ENCODE results near the gene SYT5. TPM values are rescaled to one million over a fixed set of nuclear protein-coding genes. Genes with fewer than 3 reads are reported as not detected.
"Not testable (repeated sequence)": the region's sequence is repeated elsewhere in the genome, so short reads cannot be mapped to it uniquely, and the experiment has no call there.

Gene SYT5
- total and polyA plus RNA-seq, 4 experiments from 2014 or later: 0.29 to 0.59 TPM; not detected in 2

- Histone ChIP-seq H3K36me3 (ENCODE audit: insufficient read depth, low read length) (no peaks in the 10 kb centered on the region), H3K9me3 (ENCODE audit: control insufficient read depth in 1 of 2, low read length in 2 of 2) (no peaks in the 10 kb centered on the region), H3K27me3 (ENCODE audit: insufficient read depth, low read length) (peaks cover 39% of the 10 kb centered on the region), H3K4me1 (ENCODE audit: insufficient read depth, low read length) (peaks cover 34% of the 10 kb centered on the region), H3K4me3 (ENCODE audit: low read length in 2 of 2) (no peak overlapping the region), H3K27ac (ENCODE audit: low read depth, low read length) (no peak overlapping the region)
- intact Hi-C loops (cut with micrococcal nuclease): no loop called here
- Mint-ChIP-seq H3K27me3 (peaks cover 53 to 64% of the 10 kb centered on the region in 2 donors), H3K27ac (peak overlapping the region in 3 of 7 donors; percentile 22 to 62 (median 28)), H3K36me3 (peaks cover 0 to 3% of the 10 kb centered on the region in 2 donors), H3K4me3 (no peak overlapping the region), H3K4me1 (peaks cover 12 to 55% (median 27%) of the 10 kb centered on the region in 4 donors), H3K9me3 (peaks cover 0 to 4% (median 2%) of the 10 kb centered on the region in 8 donors)
- ChIA-PET POLR2A (ENCODE audit: partially characterized antibody) (no interaction called here), CTCF (ENCODE audit: partially characterized antibody) (interaction anchor here (2.2 kb wide), 1 partner anchor 15 kb away, joined by 10 read pairs; no protein-coding TSS in a partner anchor)
- DNase-seq: no peak
These were observed 4.8 kb downstream of the SYT5 start for GRCh38 chr19:55175117-55175867.

DNA sequence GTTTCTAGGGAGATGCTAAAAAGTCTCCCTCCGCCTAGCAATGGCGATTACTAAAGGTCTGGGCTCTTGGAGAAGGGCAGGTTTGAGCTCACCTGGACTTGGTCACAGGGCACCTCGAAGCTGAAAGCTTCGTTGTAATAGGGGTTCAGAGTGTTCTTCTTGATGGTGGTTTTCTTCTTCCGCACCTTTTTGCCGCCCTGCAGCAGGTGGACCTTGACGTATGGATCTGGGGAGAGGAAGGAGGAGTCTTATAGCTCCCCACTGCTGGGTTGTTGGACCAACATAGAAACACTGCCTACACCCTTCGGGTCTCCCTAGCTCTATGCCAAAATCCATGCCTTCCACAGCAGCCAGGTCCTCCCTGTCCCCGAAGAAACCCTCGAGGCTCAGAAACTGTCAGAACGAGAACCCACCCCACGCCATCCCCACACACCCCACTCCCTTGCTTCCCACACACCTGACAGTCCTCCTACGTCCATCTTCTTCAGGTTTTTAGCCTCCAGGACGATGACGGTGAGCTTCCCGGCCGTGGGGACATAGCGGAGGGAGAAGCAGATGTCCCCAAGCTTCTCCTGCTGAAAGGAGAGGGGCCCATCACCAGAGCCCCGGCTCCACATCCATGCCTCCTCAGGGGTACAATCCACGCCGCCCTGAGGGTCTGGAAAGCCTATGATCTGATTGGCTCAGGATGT is 5.5 kb downstream of the SYT5 start:
- CTCF ChIA-PET (ENCODE audit: partially characterized antibody): interaction anchor here (2.2 kb wide), 1 partner anchor 15 kb away, joined by 10 read pairs; no protein-coding TSS in a partner anchor
- no peak for DNase-seq
- peak overlapping the region in 1 of 7 donors; percentile 70 for H3K27ac Mint-ChIP-seq
- H3K36me3 Mint-ChIP-seq: peaks cover 0 to 3% of the 10 kb centered on the region in 2 donors
- POLR2A ChIA-PET (ENCODE audit: partially characterized antibody): no interaction called here
- peaks cover 27% of the 10 kb centered on the region for H3K4me1 ChIP-seq (ENCODE audit: insufficient read depth, low read length)
- peaks cover 8 to 48% (median 23%) of the 10 kb centered on the region in 4 donors for H3K4me1 Mint-ChIP-seq
- H3K9me3 ChIP-seq (ENCODE audit: control insufficient read depth in 1 of 2, low read length in 2 of 2): no peaks in the 10 kb centered on the region
- H3K27me3 Mint-ChIP-seq: peaks cover 54 to 63% of the 10 kb centered on the region in 2 donors
- H3K27ac ChIP-seq (ENCODE audit: low read depth, low read length): no peak overlapping the region
- peak overlapping the region in 5 of 8 donors; percentile 32 to 75 (median 65) for H3K4me3 Mint-ChIP-seq
- H3K4me3 ChIP-seq (ENCODE audit: low read length in 2 of 2): peak overlapping the region in 1 of 2 donors; percentile 11
- H3K9me3 Mint-ChIP-seq: peaks cover 0 to 3% (median 2%) of the 10 kb centered on the region in 8 donors
- H3K27me3 ChIP-seq (ENCODE audit: insufficient read depth, low read length): peaks cover 42% of the 10 kb centered on the region
- H3K36me3 ChIP-seq (ENCODE audit: insufficient read depth, low read length): no peaks in the 10 kb centered on the region
- intact Hi-C loops (cut with micrococcal nuclease): no loop called here

GRCh38 chr19:55173714-55174409 is 6.2 kb downstream of the SYT5 start:
- Mint-ChIP-seq H3K36me3 (no peaks in the 10 kb centered on the region), H3K27ac (no peak overlapping the region), H3K9me3 (peaks cover 0 to 2% (median 0%) of the 10 kb centered on the region in 8 donors), H3K4me3 (peak overlapping the region in 7 of 8 donors; percentile 52 to 75 (median 64)), H3K27me3 (peaks cover 55 to 64% of the 10 kb centered on the region in 2 donors), H3K4me1 (peaks cover 5 to 40% (median 18%) of the 10 kb centered on the region in 4 donors)
- Histone ChIP-seq H3K4me1 (ENCODE audit: insufficient read depth, low read length) (peaks cover 20% of the 10 kb centered on the region), H3K4me3 (ENCODE audit: low read length in 2 of 2) (peak overlapping the region in 1 of 2 donors; percentile 11), H3K27me3 (ENCODE audit: insufficient read depth, low read length) (peaks cover 42% of the 10 kb centered on the region), H3K9me3 (ENCODE audit: control insufficient read depth in 1 of 2, low read length in 2 of 2) (no peaks in the 10 kb centered on the region), H3K27ac (ENCODE audit: low read depth, low read length) (no peak overlapping the region), H3K36me3 (ENCODE audit: insufficient read depth, low read length) (no peaks in the 10 kb centered on the region)
- POLR2A ChIA-PET (ENCODE audit: partially characterized antibody): interaction anchor here (0.6 kb wide), 1 partner anchor 715 kb away, joined by 3 read pairs; no protein-coding TSS in a partner anchor
- DNase-seq: no peak
- intact Hi-C loops (cut with micrococcal nuclease): no loop called here
- CTCF ChIA-PET (ENCODE audit: partially characterized antibody): interaction anchor here (2.2 kb wide), 1 partner anchor 14 kb away, joined by 10 read pairs; no protein-coding TSS in a partner anchor

DNA sequence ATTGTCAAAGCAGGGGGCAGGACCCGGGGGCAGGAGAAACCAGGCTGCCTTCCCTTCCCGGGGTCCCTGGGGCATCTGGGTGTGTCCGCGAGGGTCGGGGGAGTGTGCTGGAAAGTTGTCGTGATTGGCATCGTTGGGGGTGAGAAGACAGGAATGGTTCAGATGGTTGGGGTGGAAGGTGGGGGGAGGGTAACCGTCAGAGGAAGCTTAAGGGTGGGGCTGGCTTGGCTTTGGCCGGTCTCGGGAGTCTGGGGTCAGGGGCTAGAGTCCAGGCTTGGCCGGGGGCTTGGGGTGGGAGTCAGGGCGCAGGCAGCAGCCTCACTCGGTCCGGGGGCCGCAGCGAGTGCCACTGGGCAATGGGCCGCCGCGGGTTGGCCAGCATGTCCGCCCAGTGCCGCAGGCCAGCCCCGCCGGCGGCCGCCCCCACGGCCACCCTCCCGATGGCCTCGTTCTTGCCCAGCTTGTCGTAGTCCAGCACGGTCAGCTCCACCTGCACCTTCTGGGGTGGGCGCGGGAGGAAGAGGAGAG is 6.8 kb downstream of the SYT5 start:
- DNase-seq: no peak
- intact Hi-C loops (cut with micrococcal nuclease): no loop called here

DNA sequence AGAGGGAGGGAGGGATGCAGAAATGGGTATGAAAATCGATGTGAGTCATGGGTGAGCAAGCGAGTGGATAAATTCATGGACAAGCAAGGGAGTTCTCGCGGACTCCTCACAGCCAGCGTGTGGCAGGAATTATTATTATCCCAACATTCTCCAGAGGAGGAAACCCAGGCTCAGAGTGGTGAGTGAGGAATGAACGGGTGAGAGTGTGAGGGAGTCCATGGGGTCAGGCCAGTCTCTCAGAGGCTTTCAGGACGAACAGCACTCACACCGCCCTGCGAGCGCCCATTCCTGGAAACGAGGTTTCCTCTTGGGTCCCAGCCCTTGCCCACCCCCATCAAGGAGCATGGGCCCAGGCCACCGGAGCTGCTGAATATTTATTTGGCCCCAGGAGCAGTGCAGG is 7.3 kb downstream of the SYT5 start:
- no peak for DNase-seq
- ChIA-PET CTCF (ENCODE audit: partially characterized antibody) (no interaction called here), POLR2A (ENCODE audit: partially characterized antibody) (no interaction called here)
- intact Hi-C loops (cut with micrococcal nuclease): no loop called here
- peaks cover 40% of the 10 kb centered on the region for H3K27me3 ChIP-seq (ENCODE audit: insufficient read depth, low read length)
- no peaks in the 10 kb centered on the region for H3K36me3 Mint-ChIP-seq
- no peak overlapping the region for H3K27ac ChIP-seq (ENCODE audit: low read depth, low read length)
- H3K36me3 ChIP-seq (ENCODE audit: insufficient read depth, low read length): no peaks in the 10 kb centered on the region
- peaks cover 15% of the 10 kb centered on the region for H3K4me1 ChIP-seq (ENCODE audit: insufficient read depth, low read length)
- no peaks in the 10 kb centered on the region for H3K9me3 ChIP-seq (ENCODE audit: control insufficient read depth in 1 of 2, low read length in 2 of 2)
- H3K4me3 ChIP-seq (ENCODE audit: low read length in 2 of 2): no peak overlapping the region
- peak overlapping the region in 5 of 8 donors; percentile 53 to 73 (median 70) for H3K4me3 Mint-ChIP-seq
- H3K9me3 Mint-ChIP-seq: peaks cover 0 to 2% (median 0%) of the 10 kb centered on the region in 8 donors
- H3K4me1 Mint-ChIP-seq: peaks cover 2 to 31% (median 13%) of the 10 kb centered on the region in 4 donors
- peak overlapping the region in 1 of 7 donors; percentile 19 for H3K27ac Mint-ChIP-seq
- peaks cover 53 to 61% of the 10 kb centered on the region in 2 donors for H3K27me3 Mint-ChIP-seq

More for the DNA sequence above, 6.8 kb downstream of the SYT5 start:
- no peaks in the 10 kb centered on the region for H3K36me3 Mint-ChIP-seq
- ChIA-PET CTCF (ENCODE audit: partially characterized antibody) (no interaction called here), POLR2A (ENCODE audit: partially characterized antibody) (interaction anchor here (0.6 kb wide), 1 partner anchor 714 kb away, joined by 3 read pairs; no protein-coding TSS in a partner anchor)
- H3K27me3 Mint-ChIP-seq: peaks cover 53 to 61% of the 10 kb centered on the region in 2 donors
- peak overlapping the region in 1 of 7 donors; percentile 19 for H3K27ac Mint-ChIP-seq
- H3K4me3 ChIP-seq (ENCODE audit: low read length in 2 of 2): no peak overlapping the region
- H3K4me1 ChIP-seq (ENCODE audit: insufficient read depth, low read length): peaks cover 15% of the 10 kb centered on the region
- peaks cover 42% of the 10 kb centered on the region for H3K27me3 ChIP-seq (ENCODE audit: insufficient read depth, low read length)
- no peak overlapping the region for H3K27ac ChIP-seq (ENCODE audit: low read depth, low read length)
- H3K4me3 Mint-ChIP-seq: peak overlapping the region; percentile 43 to 75 (median 62)
- H3K9me3 ChIP-seq (ENCODE audit: control insufficient read depth in 1 of 2, low read length in 2 of 2): no peaks in the 10 kb centered on the region
- no peaks in the 10 kb centered on the region for H3K36me3 ChIP-seq (ENCODE audit: insufficient read depth, low read length)
- H3K4me1 Mint-ChIP-seq: peaks cover 2 to 35% (median 14%) of the 10 kb centered on the region in 4 donors
- peaks cover 0 to 2% (median 0%) of the 10 kb centered on the region in 8 donors for H3K9me3 Mint-ChIP-seq

DNA sequence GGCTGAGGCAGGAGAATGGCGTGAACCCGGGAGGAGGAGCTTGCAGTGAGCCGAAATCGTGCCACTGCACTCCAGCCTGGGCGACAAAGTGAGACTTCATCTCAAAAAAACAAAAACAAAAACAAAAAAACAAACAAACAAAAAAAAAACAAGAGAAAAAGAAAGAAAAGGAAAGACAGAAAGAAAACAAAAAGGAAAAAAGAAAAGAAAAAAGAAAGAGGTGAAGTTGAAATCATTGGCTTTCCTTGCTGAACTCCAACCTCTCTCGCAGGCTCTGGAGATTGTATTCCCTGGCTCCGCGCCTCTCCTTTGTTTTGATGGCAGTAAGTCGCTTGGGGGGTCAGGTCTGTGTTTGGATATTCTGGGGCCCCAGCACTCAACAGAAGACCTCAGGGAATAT is 7.8 kb downstream of the SYT5 start:
- H3K36me3 ChIP-seq (ENCODE audit: insufficient read depth, low read length); H3K27ac Mint-ChIP-seq; H3K36me3 Mint-ChIP-seq; DNase-seq; H3K27ac ChIP-seq (ENCODE audit: low read depth, low read length); H3K9me3 ChIP-seq (ENCODE audit: control insufficient read depth in 1 of 2, low read length in 2 of 2); H3K4me3 ChIP-seq (ENCODE audit: low read length in 2 of 2); POLR2A ChIA-PET (ENCODE audit: partially characterized antibody); H3K9me3 Mint-ChIP-seq; intact Hi-C loops (cut with micrococcal nuclease): not testable (repeated sequence)
- Mint-ChIP-seq H3K4me1 (peaks cover 2 to 29% (median 13%) of the 10 kb centered on the region in 4 donors), H3K4me3 (peak overlapping the region in 2 of 8 donors; percentile 53 to 72), H3K27me3 (peaks cover 55 to 62% of the 10 kb centered on the region in 2 donors)
- CTCF ChIA-PET (ENCODE audit: partially characterized antibody): interaction anchor here (1.4 kb wide), 1 partner anchor 11 kb away, joined by 3 read pairs; no protein-coding TSS in a partner anchor
- H3K4me1 ChIP-seq (ENCODE audit: insufficient read depth, low read length): peaks cover 16% of the 10 kb centered on the region
- peaks cover 39% of the 10 kb centered on the region for H3K27me3 ChIP-seq (ENCODE audit: insufficient read depth, low read length)

All from CD4-positive, alpha-beta memory T cell (primary cell).